ENCODE data around the gene PIGW.

DNA sequence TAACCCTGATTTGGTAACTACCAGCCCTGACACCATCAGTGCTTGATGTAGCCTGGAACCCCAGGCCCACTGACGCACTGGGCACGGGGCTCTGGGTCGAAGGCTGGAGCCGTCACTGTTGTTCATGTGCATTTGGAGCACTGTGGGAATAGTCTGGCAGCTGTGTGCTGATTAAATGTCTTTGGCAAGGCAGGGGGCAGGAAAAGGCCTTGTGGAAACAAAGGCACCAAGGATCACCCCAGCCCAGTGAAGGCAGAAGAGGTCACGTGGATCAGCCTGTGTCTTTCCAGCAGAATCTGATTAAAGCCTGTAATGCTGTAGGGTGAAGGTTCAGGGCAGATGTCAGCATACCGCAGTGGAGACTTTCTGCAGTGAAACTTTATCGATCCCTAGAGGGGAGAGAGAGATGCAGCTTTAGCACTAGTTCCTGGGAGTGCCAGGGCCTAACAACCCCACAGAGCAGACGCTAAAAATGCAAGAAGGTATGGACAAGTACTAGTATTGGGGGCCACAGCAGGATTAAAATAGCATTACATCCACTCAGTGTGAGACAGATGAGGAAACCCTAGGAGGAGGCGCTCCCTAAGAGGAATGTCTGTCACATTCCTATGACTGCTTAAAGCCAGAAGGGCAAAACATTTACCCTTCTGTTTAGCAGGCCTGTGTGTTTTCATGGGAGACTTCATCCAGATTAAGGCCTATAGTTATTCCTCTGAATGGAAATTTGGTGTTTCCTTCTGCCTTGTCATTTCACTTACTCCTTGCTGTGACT, 38.6 kb upstream of the PIGW start:
- TF ChIP-seq EZH2 (IDR thresholded peaks at IDR 0.05; ENCODE audit: insufficient read depth, poor library complexity, severe bottlenecking) (no peak), EZH2phosphoT487 (IDR thresholded peaks at IDR 0.05; ENCODE audit: insufficient read depth, low read depth) (no peak)
